ENCODE data around the gene C6orf118.

C6orf118 gene

DNA sequence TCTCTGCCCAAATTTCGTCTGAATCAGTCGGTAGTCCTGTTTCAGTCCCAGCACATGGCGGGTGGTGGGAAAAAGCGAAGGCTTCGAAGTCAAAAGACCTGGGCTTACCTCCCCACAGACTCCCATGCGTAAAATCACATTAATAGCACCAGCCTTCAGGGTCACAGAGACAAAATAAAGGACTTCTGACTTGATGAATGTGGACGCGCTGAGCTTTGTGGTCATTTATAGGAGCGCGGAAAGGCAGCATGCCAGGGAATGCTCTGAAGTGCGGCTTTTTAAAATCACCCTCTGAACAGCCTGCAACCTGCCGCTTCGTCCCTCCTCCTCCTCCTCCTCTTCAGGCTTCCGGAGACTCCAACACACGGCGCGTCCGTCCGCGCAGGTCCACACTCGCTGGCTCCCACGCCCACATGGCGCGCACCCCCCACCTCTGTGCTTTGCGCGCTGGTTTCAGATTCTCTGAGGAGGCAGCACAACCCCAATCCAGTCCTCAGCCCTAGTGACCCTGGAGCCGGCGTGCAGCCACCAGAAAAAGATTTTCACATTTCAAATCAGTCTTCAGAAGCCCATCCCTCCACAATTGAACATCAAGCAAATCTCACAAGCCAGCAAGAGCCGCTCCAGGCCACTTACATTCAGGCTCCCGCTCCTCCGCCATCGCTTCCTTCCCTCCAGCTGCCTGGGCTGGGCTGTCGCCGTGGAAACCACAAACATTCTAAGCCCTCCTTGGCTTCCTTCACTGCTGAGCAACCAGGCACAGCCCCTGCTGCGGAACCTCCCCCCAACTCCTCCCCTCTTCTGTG is at the start of gene C6orf118:
C6orf118 (minus strand) TSS at position 680 of the 806 bp plus-strand sequence; CDS start at position 661, 19 bp downstream.
- H3K9ac ChIP-seq (ENCODE audit: low read length): no peak within 1 kb of the TSS
- peaks cover 7% of the 10 kb centered on the region for H3K4me1 ChIP-seq (ENCODE audit: control insufficient read depth, insufficient read depth, low read length)
- H3K4me3 ChIP-seq (ENCODE audit: low read length): peak within 1 kb of the TSS; percentile 79
- DNase-seq (ENCODE audit: low read depth): peak; percentile 32
- H3K36me3 ChIP-seq (ENCODE audit: control insufficient read depth, insufficient read depth, low read length, severe bottlenecking): no peaks in the 10 kb centered on the region
- peaks cover 10% of the 10 kb centered on the region for H3K27me3 ChIP-seq (replicated peaks; ENCODE audit: control insufficient read depth, insufficient read depth, low read length)
- H3K9me3 ChIP-seq (ENCODE audit: control insufficient read depth, low read length): no peaks in the 10 kb centered on the region

DNA sequence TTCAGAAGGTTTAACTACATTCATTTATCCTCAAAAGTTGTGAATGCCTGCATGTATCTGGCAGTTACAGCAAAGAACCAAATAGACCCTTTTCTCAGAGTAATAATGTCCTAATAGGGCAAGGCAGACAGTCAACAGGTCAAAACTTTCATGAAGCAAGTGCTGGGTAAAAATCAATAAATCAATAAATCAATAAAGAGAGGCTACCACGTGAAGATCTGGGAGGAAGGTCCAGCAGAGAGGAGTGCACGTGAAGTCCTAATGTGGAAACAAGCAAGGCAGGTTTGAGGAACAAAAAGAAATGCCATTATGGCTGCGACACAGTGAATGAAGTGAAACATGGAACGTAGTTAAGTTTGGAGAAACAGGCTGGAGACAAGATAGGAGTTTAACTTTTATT is 36.3 kb upstream of the C6orf118 start:
- Histone ChIP-seq H3K9ac (ENCODE audit: low read length) (no peak overlapping the region), H3K27me3 (replicated peaks; ENCODE audit: control insufficient read depth, insufficient read depth, low read length) (no peaks in the 10 kb centered on the region), H3K4me3 (ENCODE audit: low read length) (no peak overlapping the region), H3K4me1 (ENCODE audit: control insufficient read depth, insufficient read depth, low read length) (no peaks in the 10 kb centered on the region), H3K9me3 (ENCODE audit: control insufficient read depth, low read length) (no peaks in the 10 kb centered on the region), H3K36me3 (ENCODE audit: control insufficient read depth, insufficient read depth, low read length, severe bottlenecking) (no peaks in the 10 kb centered on the region)
- no peak for DNase-seq (ENCODE audit: low read depth)

- H3K27me3 ChIP-seq (replicated peaks; ENCODE audit: control insufficient read depth, insufficient read depth, low read length): no peaks in the 10 kb centered on the region
- no peaks in the 10 kb centered on the region for H3K9me3 ChIP-seq (ENCODE audit: control insufficient read depth, low read length)
- no peaks in the 10 kb centered on the region for H3K4me1 ChIP-seq (ENCODE audit: control insufficient read depth, insufficient read depth, low read length)
- no peak overlapping the region for H3K4me3 ChIP-seq (ENCODE audit: low read length)
- DNase-seq (ENCODE audit: low read depth): no peak
- H3K36me3 ChIP-seq (ENCODE audit: control insufficient read depth, insufficient read depth, low read length, severe bottlenecking): no peaks in the 10 kb centered on the region
- no peak overlapping the region for H3K9ac ChIP-seq (ENCODE audit: low read length)
These were observed 31.1 kb upstream of the C6orf118 start for GRCh38 chr6:165340532-165340931.

GRCh38 chr6:165325609-165326008 is 16.2 kb upstream of the C6orf118 start:
- Histone ChIP-seq H3K4me1 (ENCODE audit: control insufficient read depth, insufficient read depth, low read length) (no peaks in the 10 kb centered on the region), H3K9me3 (ENCODE audit: control insufficient read depth, low read length) (peaks cover 15% of the 10 kb centered on the region), H3K4me3 (ENCODE audit: low read length) (no peak overlapping the region), H3K27me3 (replicated peaks; ENCODE audit: control insufficient read depth, insufficient read depth, low read length) (no peaks in the 10 kb centered on the region), H3K36me3 (ENCODE audit: control insufficient read depth, insufficient read depth, low read length, severe bottlenecking) (no peaks in the 10 kb centered on the region), H3K9ac (ENCODE audit: low read length) (no peak overlapping the region)
- DNase-seq (ENCODE audit: low read depth): no peak

DNA sequence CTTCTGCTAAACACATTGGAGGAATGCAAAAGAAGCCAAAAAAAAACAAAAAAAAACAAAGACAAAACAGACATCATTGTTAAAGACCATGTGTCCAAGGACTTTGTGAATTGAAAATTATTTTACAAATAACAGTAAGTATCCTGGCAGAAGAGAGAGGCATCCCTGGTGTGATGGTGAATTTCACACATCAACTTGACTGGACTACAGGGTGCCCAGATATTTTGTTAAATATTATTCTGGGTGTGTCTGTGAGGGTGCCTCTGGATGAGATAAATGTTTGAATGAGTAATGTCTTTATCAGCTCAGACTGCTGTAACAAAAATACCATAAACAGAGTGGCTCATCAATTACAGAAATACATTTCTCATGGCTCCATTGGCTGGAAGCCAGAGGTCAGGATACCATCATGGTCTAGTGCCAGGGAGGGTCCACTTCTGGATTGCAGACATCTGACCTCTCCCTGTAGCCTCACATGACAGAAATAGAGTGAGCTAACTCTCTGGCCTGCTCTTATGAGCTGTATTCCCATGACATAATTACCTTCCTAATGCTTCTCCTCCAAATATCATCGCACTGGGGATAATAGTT is 12.2 kb upstream of the C6orf118 start:
- peaks cover 23% of the 10 kb centered on the region for H3K9me3 ChIP-seq (ENCODE audit: control insufficient read depth, low read length)
- H3K36me3 ChIP-seq (ENCODE audit: control insufficient read depth, insufficient read depth, low read length, severe bottlenecking): no peaks in the 10 kb centered on the region
- no peaks in the 10 kb centered on the region for H3K27me3 ChIP-seq (replicated peaks; ENCODE audit: control insufficient read depth, insufficient read depth, low read length)
- no peaks in the 10 kb centered on the region for H3K4me1 ChIP-seq (ENCODE audit: control insufficient read depth, insufficient read depth, low read length)
- no peak overlapping the region for H3K4me3 ChIP-seq (ENCODE audit: low read length)
- no peak overlapping the region for H3K9ac ChIP-seq (ENCODE audit: low read length)
- DNase-seq (ENCODE audit: low read depth): no peak

DNA sequence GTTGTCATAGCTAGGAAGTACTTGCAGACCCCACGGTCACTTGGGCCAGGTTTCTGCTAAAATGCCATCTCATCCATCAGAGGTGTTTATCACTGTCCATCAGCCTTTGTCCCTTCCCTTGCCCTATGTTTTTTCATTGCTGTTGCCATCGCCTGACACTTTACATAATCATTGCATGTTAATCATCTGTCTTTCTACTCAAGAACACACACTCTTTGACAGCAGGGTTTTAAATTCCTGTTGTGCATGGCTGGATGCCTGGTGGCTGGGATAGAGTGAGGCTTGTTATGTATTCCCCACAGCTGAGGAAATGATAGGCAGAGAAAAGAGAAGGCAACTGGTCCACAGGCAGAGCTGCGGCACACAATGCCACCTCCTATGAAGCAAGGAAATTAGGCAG is 11.7 kb upstream of the C6orf118 start:
- Histone ChIP-seq H3K9me3 (ENCODE audit: control insufficient read depth, low read length) (peaks cover 23% of the 10 kb centered on the region), H3K27me3 (replicated peaks; ENCODE audit: control insufficient read depth, insufficient read depth, low read length) (no peaks in the 10 kb centered on the region), H3K4me3 (ENCODE audit: low read length) (no peak overlapping the region), H3K9ac (ENCODE audit: low read length) (no peak overlapping the region), H3K4me1 (ENCODE audit: control insufficient read depth, insufficient read depth, low read length) (no peaks in the 10 kb centered on the region), H3K36me3 (ENCODE audit: control insufficient read depth, insufficient read depth, low read length, severe bottlenecking) (no peaks in the 10 kb centered on the region)
- DNase-seq (ENCODE audit: low read depth): no peak

DNA sequence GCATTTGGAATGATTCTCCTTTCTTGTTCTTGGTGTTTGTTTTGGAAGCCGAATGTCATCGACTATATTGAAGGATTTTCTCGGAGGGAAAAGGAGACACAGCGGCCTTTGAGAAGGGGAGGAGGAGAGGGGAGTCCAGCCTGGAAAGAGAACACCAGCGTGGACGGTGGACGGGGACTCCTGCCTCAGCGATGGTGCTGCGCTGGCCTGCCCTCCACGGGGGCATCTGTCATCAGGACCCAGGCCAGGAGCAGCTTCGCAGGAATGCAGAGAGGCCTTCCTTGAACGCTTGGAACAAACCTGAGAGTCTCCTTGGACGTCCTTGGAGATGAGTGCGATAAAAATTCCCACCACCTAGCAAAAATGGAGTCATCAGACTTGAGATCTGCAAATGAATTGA is 8.3 kb upstream of the C6orf118 start:
- no peaks in the 10 kb centered on the region for H3K4me1 ChIP-seq (ENCODE audit: control insufficient read depth, insufficient read depth, low read length)
- H3K27me3 ChIP-seq (replicated peaks; ENCODE audit: control insufficient read depth, insufficient read depth, low read length): no peaks in the 10 kb centered on the region
- DNase-seq (ENCODE audit: low read depth): no peak
- peaks cover 23% of the 10 kb centered on the region for H3K9me3 ChIP-seq (ENCODE audit: control insufficient read depth, low read length)
- H3K4me3 ChIP-seq (ENCODE audit: low read length): no peak overlapping the region
- no peaks in the 10 kb centered on the region for H3K36me3 ChIP-seq (ENCODE audit: control insufficient read depth, insufficient read depth, low read length, severe bottlenecking)
- H3K9ac ChIP-seq (ENCODE audit: low read length): no peak overlapping the region

DNA sequence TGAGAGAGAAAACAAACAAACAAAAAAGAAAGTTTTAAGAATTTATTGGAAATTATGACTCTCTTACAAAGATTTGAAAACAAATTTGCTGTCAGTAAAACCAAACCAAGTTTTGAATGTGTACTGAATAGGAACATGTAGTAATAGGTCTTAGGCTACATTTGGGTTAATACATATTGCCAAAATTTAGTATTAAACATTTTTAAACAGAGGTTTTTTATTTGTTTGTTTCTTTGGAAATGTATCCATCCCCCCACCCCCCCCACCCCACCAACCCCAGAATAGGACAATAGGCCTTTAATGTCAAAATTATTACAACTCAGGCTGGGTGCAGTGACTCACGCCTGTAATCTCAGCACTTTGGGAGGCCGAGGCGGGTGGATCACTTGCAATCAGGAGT is 2.5 kb downstream of the C6orf118 start:
- no peak for DNase-seq (ENCODE audit: low read depth)
- Histone ChIP-seq H3K9ac (ENCODE audit: low read length) (no peak overlapping the region), H3K27me3 (replicated peaks; ENCODE audit: control insufficient read depth, insufficient read depth, low read length) (peaks cover 10% of the 10 kb centered on the region), H3K36me3 (ENCODE audit: control insufficient read depth, insufficient read depth, low read length, severe bottlenecking) (no peaks in the 10 kb centered on the region), H3K9me3 (ENCODE audit: control insufficient read depth, low read length) (no peaks in the 10 kb centered on the region), H3K4me3 (ENCODE audit: low read length) (no peak overlapping the region), H3K4me1 (ENCODE audit: control insufficient read depth, insufficient read depth, low read length) (peaks cover 7% of the 10 kb centered on the region)

- no peak for DNase-seq (ENCODE audit: low read depth)
- Histone ChIP-seq H3K4me3 (ENCODE audit: low read length) (no peak overlapping the region), H3K9ac (ENCODE audit: low read length) (no peak overlapping the region), H3K4me1 (ENCODE audit: control insufficient read depth, insufficient read depth, low read length) (no peaks in the 10 kb centered on the region), H3K36me3 (ENCODE audit: control insufficient read depth, insufficient read depth, low read length, severe bottlenecking) (no peaks in the 10 kb centered on the region), H3K9me3 (ENCODE audit: control insufficient read depth, low read length) (no peaks in the 10 kb centered on the region), H3K27me3 (replicated peaks; ENCODE audit: control insufficient read depth, insufficient read depth, low read length) (no peaks in the 10 kb centered on the region)
These were observed 7.8 kb downstream of the C6orf118 start for GRCh38 chr6:165301372-165302246.

GRCh38 chr6:165300422-165300936 is 8.9 kb downstream of the C6orf118 start:
- Histone ChIP-seq H3K4me1 (ENCODE audit: control insufficient read depth, insufficient read depth, low read length) (no peaks in the 10 kb centered on the region), H3K4me3 (ENCODE audit: low read length) (no peak overlapping the region), H3K9ac (ENCODE audit: low read length) (no peak overlapping the region), H3K36me3 (ENCODE audit: control insufficient read depth, insufficient read depth, low read length, severe bottlenecking) (no peaks in the 10 kb centered on the region), H3K9me3 (ENCODE audit: control insufficient read depth, low read length) (no peaks in the 10 kb centered on the region), H3K27me3 (replicated peaks; ENCODE audit: control insufficient read depth, insufficient read depth, low read length) (no peaks in the 10 kb centered on the region)
- no peak for DNase-seq (ENCODE audit: low read depth)

DNA sequence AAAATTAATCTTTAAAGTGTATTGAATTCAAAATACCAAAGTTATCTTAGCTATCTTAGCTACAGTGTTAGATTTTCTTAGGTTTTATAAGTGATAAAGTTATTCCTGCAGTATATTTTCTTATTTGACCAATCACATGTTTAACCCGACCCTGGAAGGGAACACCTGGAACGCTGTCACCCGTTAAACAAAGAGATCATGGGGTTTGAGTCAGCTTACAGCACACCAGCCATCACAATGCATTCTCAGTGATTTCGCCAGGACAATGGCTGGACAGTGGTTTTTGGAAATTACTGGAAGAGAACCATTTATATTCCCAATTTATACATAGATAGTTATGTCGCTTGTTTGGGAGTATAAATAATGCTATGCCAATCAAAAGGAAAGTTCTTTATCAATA is 10.5 kb downstream of the C6orf118 start:
- Histone ChIP-seq H3K9me3 (ENCODE audit: control insufficient read depth, low read length) (no peaks in the 10 kb centered on the region), H3K9ac (ENCODE audit: low read length) (no peak overlapping the region), H3K36me3 (ENCODE audit: control insufficient read depth, insufficient read depth, low read length, severe bottlenecking) (no peaks in the 10 kb centered on the region), H3K4me1 (ENCODE audit: control insufficient read depth, insufficient read depth, low read length) (no peaks in the 10 kb centered on the region), H3K27me3 (replicated peaks; ENCODE audit: control insufficient read depth, insufficient read depth, low read length) (no peaks in the 10 kb centered on the region), H3K4me3 (ENCODE audit: low read length) (no peak overlapping the region)
- no peak for DNase-seq (ENCODE audit: low read depth)
